ENCODE results near the gene ABCG5. TPM values are rescaled to one million over a fixed set of nuclear protein-coding genes. Genes with fewer than 3 reads are reported as not detected.

Gene ABCG5
- total RNA-seq, 1 donor, result not detected

DNA sequence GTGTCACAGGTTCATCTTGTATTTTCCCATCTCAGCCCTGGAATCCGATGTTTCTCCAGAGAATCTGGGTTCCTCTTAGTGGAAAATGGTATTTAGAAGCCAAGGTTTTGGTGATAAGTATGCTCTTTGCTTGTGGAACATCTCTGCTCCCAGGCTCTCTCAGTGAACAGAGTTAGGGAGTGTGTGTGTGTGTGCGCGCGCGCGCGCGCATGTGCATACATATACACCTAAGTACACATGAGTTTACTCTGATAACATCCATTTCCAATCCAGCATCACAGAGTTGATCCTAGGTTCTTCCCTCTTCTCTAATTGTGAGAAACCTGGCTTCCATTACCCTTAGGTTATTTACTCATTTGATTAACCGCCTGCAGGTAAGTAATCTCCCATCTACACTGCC lies 41.8 kb upstream of the ABCG5 start:
- TF ChIP-seq, protein P1, sequence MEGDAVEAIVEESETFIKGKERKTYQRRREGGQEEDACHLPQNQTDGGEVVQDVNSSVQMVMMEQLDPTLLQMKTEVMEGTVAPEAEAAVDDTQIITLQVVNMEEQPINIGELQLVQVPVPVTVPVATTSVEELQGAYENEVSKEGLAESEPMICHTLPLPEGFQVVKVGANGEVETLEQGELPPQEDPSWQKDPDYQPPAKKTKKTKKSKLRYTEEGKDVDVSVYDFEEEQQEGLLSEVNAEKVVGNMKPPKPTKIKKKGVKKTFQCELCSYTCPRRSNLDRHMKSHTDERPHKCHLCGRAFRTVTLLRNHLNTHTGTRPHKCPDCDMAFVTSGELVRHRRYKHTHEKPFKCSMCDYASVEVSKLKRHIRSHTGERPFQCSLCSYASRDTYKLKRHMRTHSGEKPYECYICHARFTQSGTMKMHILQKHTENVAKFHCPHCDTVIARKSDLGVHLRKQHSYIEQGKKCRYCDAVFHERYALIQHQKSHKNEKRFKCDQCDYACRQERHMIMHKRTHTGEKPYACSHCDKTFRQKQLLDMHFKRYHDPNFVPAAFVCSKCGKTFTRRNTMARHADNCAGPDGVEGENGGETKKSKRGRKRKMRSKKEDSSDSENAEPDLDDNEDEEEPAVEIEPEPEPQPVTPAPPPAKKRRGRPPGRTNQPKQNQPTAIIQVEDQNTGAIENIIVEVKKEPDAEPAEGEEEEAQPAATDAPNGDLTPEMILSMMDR (IDR thresholded peaks at IDR 0.05; ENCODE audit: insufficient read depth, low read length), result no peak

DNA sequence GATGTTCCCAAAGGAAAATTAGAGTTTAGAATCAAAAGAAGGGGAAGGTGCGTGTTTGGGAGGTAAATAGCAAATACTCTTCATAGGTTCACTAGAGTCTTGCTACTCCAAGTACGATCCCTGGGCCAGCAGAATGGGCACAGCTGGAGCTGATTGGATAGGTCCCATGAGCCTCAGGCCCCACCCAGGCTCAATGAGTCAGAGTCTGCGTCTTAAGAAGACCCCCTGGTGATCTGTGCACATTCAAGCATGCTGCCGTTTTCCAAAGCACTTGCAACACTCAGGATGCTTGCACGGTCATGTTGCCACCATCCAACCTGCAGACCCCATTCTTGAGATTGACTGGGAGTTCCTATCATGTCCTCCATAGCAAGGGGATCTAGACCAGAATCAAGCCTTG lies 40.6 kb upstream of the ABCG5 start:
- no peak overlapping the region for H3K4me3 ChIP-seq (ENCODE audit: low read depth, low read length)
- peak; percentile 13 for DNase-seq (ENCODE audit: low read depth)
- TF ChIP-seq, protein P1 (IDR thresholded peaks at IDR 0.05; ENCODE audit: insufficient read depth, low read length), result no peak

More for the DNA sequence above, 41.8 kb upstream of the ABCG5 start:
- no peak for DNase-seq (ENCODE audit: low read depth)
- H3K4me3 ChIP-seq (ENCODE audit: low read depth, low read length), result no peak overlapping the region

DNA sequence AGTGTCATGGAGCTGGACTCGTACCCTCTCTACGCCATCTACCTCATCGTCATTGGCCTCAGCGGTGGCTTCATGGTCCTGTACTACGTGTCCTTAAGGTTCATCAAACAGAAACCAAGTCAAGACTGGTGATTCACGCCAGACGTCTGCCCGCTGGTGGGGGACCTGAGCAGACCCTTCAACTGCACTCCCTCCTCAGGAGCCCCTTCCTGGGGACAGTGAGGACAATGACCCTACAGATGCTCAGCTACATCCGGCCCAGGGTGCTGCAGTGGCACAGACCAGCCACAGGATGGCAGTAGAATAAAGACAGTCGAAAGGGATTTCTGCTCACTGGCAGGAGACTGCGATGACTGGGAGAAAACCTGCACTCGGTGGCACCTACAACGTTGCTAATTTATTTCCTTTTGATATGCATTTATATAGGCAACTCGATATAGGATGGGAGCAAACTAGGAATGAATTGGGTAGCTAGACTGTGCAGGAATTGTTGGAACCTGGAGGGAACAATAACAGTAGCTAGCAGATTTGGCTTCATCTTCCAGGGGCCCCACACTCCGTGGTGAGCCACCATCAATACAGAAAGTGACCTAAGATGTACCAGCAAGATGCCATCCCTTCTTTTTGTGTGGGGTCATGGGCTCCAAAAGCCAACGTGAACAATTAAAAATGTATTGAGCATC lies 39.3 kb upstream of the ABCG5 start:
- DNase-seq (ENCODE audit: low read depth), result peak; percentile 54
- TF ChIP-seq, protein P1 (IDR thresholded peaks at IDR 0.05; ENCODE audit: insufficient read depth, low read length), result peak; percentile 96
- H3K4me3 ChIP-seq (ENCODE audit: low read depth, low read length), result no peak overlapping the region

GRCh38 chr2:43874776-43875451 lies 36.3 kb upstream of the ABCG5 start:
- H3K4me3 ChIP-seq (ENCODE audit: low read depth, low read length), result no peak overlapping the region
- TF ChIP-seq, protein P1 (IDR thresholded peaks at IDR 0.05; ENCODE audit: insufficient read depth, low read length), result no peak
- DNase-seq (ENCODE audit: low read depth), result no peak

DNA sequence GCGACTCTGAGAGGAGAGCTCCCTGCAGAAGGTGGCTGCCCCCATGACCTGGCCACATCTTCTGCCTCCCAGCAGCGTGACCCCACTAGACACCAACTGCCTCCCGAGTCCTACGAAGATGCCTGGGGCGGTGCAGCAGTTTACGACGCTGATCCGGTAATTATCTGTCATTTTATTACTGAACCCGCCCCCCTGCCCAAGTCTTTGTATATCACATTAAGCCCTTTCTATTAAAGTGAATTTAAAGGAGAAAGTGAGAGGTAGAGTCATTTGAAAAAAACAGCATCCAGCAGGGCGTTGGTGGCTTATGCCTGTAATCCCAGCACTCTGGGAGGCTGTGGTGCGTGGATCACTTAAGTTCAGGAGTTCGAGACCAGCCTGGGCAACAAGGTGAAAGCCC lies 33.5 kb upstream of the ABCG5 start:
- no peak overlapping the region for H3K4me3 ChIP-seq (ENCODE audit: low read depth, low read length)
- TF ChIP-seq, protein P1 (IDR thresholded peaks at IDR 0.05; ENCODE audit: insufficient read depth, low read length), result no peak
- no peak for DNase-seq (ENCODE audit: low read depth)

DNA sequence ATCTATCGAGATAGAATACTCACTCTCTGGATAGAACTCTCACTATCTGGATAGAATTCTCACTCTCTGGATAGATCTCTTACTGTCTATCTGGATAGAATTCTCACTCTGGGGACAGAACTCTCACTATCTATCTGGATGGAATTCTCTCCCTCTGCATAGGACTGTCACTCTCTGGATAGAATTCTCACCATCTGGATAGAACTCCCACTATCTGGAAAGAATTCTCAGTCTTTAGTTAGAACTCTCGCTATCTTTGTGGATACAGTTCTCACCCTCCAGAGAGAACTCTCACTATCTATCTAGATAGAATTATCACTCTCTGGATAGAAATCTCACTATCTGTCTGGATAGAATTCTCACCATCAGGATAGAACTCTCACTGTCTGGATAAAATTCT lies 16.7 kb upstream of the ABCG5 start:
- TF ChIP-seq, protein P1 (IDR thresholded peaks at IDR 0.05; ENCODE audit: insufficient read depth, low read length), result no peak
- no peak for DNase-seq (ENCODE audit: low read depth)
- no peak overlapping the region for H3K4me3 ChIP-seq (ENCODE audit: low read depth, low read length)

All from fibroblast of the aortic adventitia (primary cell).